Measurements from ENCODE around the gene HCLS1.
"Not testable (repeated sequence)": the region's sequence is repeated elsewhere in the genome, so short reads cannot be mapped to it uniquely, and the experiment has no call there.

HCLS1 gene

GRCh38 chr3:121598564-121598963 lies 62.1 kb downstream of the HCLS1 start:
- H3K4me3 ChIP-seq (ENCODE audit: low read depth, low read length) = no peak overlapping the region
- TF ChIP-seq, protein P1, sequence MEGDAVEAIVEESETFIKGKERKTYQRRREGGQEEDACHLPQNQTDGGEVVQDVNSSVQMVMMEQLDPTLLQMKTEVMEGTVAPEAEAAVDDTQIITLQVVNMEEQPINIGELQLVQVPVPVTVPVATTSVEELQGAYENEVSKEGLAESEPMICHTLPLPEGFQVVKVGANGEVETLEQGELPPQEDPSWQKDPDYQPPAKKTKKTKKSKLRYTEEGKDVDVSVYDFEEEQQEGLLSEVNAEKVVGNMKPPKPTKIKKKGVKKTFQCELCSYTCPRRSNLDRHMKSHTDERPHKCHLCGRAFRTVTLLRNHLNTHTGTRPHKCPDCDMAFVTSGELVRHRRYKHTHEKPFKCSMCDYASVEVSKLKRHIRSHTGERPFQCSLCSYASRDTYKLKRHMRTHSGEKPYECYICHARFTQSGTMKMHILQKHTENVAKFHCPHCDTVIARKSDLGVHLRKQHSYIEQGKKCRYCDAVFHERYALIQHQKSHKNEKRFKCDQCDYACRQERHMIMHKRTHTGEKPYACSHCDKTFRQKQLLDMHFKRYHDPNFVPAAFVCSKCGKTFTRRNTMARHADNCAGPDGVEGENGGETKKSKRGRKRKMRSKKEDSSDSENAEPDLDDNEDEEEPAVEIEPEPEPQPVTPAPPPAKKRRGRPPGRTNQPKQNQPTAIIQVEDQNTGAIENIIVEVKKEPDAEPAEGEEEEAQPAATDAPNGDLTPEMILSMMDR (IDR thresholded peaks at IDR 0.05; ENCODE audit: borderline replicate concordance, insufficient read depth, low read depth, low read length) = no peak

- TF ChIP-seq, protein P1 (IDR thresholded peaks at IDR 0.05; ENCODE audit: borderline replicate concordance, insufficient read depth, low read depth, low read length) = no peak
- H3K4me3 ChIP-seq (ENCODE audit: low read depth, low read length) = no peak overlapping the region
These were observed 64.8 kb downstream of the HCLS1 start for GRCh38 chr3:121595765-121596406.

DNA sequence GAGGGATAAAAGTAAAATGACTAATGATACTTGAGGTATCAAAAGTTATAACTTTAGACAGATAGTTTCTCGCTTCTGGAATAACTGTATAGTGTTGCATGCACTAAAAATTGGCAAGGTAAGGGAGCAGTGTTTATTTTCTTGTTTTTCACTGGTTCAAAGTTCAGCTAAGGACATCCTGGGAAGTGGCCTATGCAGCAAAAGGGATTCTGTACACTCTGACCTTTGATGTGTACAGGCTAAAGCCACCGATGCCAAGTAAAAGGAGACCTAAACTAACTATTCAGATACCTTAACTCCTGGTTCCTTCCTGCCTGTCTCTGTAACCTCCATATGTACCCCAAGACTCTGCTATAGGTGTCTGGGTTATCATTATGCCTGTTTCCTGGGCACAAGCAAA lies 65.9 kb downstream of the HCLS1 start:
- H3K4me3 ChIP-seq (ENCODE audit: low read depth, low read length) = no peak overlapping the region
- TF ChIP-seq, protein P1 (IDR thresholded peaks at IDR 0.05; ENCODE audit: borderline replicate concordance, insufficient read depth, low read depth, low read length) = no peak

DNA sequence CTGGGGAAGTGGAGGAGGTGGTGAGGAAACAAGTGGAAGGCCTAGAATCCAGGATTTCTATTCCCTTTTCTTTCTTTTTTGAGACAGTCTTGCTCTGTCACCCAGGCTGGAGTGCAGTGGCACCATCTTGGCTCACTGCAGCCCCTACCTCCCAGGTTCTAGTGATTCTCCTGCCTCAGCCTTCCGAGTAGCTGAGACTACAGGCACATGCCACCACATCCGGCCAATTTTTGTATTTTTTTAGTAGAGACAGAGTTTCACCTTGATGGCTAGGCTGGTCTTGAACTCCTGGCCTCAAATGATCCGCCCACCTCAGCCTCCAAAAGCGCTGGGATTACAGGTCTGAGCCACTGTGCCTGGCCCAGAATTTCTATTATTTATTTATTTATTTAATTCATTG lies 66.9 kb downstream of the HCLS1 start:
- H3K4me3 ChIP-seq (ENCODE audit: low read depth, low read length) = not testable (repeated sequence)

DNA sequence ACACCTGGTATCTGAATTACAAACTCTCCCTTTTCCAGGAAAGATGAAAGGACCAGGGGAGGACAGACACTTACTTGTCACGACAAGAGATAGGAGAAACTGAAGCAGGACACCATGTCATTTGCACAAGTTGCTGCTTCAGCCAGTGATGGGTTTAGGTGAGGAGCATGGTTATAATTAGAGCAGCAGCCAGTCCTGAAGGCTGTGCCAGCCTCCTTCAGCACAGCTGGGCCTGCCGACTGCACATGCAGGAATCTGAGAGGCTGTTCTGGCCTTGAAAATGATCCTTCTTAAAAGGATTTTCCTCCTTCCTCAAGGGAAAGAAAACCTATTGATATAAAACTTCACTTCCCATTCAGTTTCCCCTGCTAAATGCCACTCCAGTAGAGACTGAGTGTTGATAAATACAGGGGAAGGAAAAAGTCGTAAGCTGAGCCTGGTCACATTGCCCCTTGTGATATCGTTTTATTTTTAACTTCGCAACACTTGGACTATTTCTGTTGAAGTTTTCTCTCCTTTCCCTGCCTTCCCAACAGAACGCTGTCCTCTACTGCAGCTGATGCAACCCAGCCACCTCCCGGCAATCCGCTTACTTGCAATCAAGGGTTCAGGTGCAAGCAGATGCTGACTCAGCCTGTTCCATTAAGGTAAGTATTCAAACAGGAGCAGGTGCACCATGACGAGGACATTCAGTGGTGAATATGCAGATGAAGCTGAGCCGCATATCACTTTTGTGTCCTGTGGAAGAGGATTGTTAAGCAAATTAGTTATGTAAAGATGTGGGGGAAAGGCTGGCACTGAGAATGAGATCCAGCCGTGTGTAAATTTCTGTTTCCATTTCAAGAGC lies 67.6 kb downstream of the HCLS1 start, which contains the start of gene FBXO40:
TSS of gene FBXO40 (plus strand) at position 524 of the 847 bp plus-strand sequence. CDS start 27,197 bp downstream, outside the sequence.
- no peak within 1 kb of the TSS for H3K4me3 ChIP-seq (ENCODE audit: low read depth, low read length)
- TF ChIP-seq, protein P1 (IDR thresholded peaks at IDR 0.05; ENCODE audit: borderline replicate concordance, insufficient read depth, low read depth, low read length) = no peak

GRCh38 chr3:121584418-121584817 lies 76.3 kb downstream of the HCLS1 start:
- no peak overlapping the region for H3K4me3 ChIP-seq (ENCODE audit: low read depth, low read length)
- TF ChIP-seq, protein P1 (IDR thresholded peaks at IDR 0.05; ENCODE audit: borderline replicate concordance, insufficient read depth, low read depth, low read length) = no peak

DNA sequence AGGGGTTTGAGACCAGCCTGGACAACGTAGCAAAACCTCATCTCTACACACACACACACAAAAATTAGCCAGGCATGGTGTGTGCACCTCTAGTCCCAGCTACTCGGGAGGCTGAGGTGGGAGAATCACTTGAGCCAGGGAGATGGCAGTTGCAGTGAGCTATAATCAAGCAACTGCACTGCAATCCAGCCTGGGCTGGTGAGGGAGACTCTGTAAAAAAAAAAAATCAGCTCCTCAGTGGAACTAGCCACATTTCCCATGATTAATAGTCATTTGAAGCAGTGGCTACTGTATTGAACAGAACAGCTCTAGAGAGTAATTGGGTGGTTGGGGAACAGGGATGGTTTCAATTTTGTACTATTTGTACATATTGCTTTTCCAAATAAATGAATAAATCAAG lies 79.0 kb downstream of the HCLS1 start:
- H3K4me3 ChIP-seq (ENCODE audit: low read depth, low read length) = no peak overlapping the region
- TF ChIP-seq, protein P1 (IDR thresholded peaks at IDR 0.05; ENCODE audit: borderline replicate concordance, insufficient read depth, low read depth, low read length) = no peak

Data from GM12875 (cell line).